Measurements from ENCODE around the gene CBLIF.

CBLIF gene

DNA sequence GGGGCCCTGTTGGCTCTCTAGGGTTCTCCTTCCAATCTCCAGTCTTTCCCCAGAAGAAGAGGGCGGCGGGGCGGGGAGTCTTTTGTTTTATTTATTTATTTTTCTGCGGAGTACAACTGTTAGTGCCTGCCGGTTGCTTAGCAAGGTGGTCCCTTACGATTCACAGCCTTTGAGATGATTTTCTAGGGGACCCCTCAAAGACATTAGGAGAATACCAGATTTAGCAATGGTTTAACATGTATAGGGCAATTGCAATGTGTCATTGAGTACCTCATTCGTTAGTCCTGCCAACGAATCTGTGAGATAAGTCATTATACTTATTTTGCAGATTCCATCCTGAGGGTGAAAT lies 34.4 kb downstream of the CBLIF start:
- H3K4me3 ChIP-seq (ENCODE audit: low read length) = peak overlapping the region; percentile 99
- no peak for DNase-seq (ENCODE audit: low read depth)
- TF ChIP-seq, protein P1, sequence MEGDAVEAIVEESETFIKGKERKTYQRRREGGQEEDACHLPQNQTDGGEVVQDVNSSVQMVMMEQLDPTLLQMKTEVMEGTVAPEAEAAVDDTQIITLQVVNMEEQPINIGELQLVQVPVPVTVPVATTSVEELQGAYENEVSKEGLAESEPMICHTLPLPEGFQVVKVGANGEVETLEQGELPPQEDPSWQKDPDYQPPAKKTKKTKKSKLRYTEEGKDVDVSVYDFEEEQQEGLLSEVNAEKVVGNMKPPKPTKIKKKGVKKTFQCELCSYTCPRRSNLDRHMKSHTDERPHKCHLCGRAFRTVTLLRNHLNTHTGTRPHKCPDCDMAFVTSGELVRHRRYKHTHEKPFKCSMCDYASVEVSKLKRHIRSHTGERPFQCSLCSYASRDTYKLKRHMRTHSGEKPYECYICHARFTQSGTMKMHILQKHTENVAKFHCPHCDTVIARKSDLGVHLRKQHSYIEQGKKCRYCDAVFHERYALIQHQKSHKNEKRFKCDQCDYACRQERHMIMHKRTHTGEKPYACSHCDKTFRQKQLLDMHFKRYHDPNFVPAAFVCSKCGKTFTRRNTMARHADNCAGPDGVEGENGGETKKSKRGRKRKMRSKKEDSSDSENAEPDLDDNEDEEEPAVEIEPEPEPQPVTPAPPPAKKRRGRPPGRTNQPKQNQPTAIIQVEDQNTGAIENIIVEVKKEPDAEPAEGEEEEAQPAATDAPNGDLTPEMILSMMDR (IDR thresholded peaks at IDR 0.05; ENCODE audit: insufficient read depth, low read depth, low read length, missing control alignments) = no peak

DNA sequence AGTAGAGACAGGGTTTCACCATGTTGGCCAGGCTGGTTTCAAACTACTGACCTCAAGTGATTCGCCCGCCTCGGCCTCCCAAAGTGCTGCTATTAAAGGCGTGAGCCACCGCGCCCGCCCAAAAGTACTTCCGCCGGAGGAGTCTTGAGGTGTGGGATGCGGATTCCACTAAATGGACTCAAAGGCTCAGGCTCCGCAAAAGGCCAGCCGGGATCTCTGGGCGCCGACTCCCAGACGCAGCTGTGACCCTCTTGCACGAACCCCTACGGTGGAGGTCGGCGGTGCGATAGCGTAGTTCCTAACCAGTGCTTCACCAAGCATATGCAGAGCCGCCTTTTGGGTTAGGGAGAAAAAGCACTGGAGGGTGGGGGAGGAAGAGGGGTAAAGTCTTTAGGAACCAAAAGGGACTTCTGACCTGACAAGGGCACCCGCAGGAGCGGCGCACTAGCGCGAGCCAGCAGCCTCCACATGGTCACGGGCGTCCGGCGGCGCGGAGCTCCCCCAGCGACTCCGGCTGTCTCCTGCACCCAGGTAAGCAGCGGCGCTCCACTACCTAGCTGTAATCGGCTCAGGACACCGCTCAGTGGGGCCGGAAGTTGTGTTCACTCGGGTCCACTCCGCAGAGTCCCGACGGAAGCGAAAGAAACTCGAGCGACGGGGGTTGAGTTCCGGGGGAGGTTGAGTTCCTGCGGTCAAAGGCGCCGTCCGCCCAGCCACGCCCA lies 34.9 kb downstream of the CBLIF start, which contains the start of gene MRPL16:
MRPL16 (minus strand) TSS at position 590 of the 722 bp plus-strand sequence; CDS start at position 470, 120 bp downstream.
- TF ChIP-seq, protein P1 (IDR thresholded peaks at IDR 0.05; ENCODE audit: insufficient read depth, low read depth, low read length, missing control alignments) = peak; percentile 43
- peak; percentile 95 for DNase-seq (ENCODE audit: low read depth)
- peak within 1 kb of the TSS; percentile 99 for H3K4me3 ChIP-seq (ENCODE audit: low read length)

DNA sequence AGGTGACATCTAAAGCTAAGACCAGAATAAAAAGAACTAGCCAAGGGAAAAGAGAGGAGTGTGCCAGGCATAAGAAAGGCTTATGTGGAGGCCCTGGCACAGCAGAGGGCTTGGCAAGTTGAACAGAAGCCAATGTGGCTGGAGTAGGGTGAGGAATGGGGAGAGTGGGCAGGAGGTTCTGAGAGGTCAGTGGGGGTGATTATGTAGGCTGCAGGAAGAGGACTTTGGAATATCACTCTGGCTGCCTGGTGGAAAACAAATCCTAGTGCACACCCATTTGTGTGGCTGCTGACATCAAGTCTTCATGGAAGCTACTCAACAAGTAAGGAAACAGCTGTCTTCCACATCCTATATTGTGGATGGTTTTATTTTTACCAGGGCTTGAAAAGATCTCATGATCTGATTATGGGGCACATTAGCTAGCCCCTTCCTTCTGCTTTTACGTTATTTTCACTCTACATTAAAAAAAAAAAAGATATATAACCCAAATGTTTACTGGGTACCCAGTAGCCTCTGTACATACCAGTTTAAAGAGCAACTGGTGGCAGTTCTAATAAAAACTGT lies 38.2 kb downstream of the CBLIF start:
- no peak for DNase-seq (ENCODE audit: low read depth)
- TF ChIP-seq, protein P1 (IDR thresholded peaks at IDR 0.05; ENCODE audit: insufficient read depth, low read depth, low read length, missing control alignments) = no peak
- H3K4me3 ChIP-seq (ENCODE audit: low read length) = no peak overlapping the region

DNA sequence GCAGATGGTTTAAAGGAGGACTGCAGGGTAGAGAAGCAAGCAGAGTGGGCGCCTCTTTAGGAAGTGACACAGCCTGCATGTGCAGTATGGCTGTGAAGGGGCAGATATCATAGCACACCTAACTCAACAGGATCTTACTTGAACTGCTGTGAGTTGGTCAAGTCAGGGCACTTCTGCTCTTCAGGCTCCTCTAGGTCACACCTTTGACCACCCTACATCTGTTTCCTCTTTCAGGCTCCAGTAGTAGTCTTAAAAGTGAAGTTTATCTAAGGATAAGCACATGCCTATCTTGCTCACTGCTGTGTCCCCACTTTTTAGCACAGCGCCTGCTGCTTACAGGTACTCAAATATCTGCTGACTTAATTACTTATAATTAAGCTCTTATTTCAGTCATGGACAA lies 41.2 kb downstream of the CBLIF start:
- DNase-seq (ENCODE audit: low read depth) = no peak
- no peak overlapping the region for H3K4me3 ChIP-seq (ENCODE audit: low read length)
- TF ChIP-seq, protein P1 (IDR thresholded peaks at IDR 0.05; ENCODE audit: insufficient read depth, low read depth, low read length, missing control alignments) = no peak

DNA sequence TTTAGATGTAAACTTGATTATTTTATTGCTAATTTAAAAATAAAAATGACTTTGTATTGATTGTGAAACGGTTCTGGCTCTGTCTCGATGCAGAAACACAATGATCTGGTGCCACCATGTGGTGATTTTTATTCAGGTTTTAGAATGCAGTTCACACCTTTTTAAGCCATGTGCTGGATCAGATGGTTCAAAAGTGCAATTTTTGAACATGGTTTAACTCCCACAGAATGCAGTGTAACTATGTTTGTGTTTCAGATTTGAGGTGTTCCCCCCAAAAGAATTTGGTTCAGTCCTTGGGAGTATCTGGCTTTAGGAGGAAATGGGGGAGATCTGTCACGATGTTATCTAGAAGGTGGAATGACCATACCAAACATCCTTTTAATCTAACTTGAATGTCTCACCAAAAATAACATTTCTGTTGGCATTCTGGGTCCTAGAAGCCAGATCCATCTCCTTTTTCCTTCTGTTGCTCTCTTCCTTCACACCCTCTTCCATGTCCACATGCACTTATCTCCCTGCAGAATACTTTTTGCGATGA lies 42.6 kb downstream of the CBLIF start:
- H3K4me3 ChIP-seq (ENCODE audit: low read length) = no peak overlapping the region
- TF ChIP-seq, protein P1 (IDR thresholded peaks at IDR 0.05; ENCODE audit: insufficient read depth, low read depth, low read length, missing control alignments) = peak; percentile 62
- peak; percentile 70 for DNase-seq (ENCODE audit: low read depth)

DNA sequence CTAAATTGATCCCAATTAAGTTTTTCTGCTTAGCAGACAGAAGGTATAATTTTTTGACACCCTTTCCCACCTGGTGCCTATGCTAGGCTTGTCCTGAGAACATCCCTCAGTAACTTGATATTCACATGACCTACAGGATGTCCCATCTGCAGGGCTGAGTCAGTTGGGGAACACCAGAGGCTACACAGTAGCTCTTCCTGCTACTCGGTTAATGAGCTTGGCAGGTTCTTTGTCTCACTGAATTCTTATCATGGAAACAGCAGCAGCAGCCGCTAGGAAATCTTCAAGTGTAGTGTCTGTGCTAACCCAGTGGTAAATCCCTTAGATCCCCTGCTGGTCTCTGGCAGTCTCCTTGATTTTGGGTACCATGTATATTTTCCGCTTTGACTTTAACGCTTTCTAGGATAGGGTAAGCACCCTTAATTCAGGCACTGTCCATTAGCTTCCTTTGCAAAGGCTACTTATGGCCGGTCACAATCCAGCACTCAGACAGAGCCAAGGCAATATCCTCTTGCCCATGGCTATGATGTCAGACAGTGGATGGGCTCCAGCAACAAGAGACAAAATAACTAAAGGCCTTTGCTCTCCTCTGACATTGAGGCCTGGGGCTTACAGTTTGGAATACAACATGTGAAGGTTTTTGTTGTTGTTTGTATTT lies 43.2 kb downstream of the CBLIF start:
- TF ChIP-seq, protein P1 (IDR thresholded peaks at IDR 0.05; ENCODE audit: insufficient read depth, low read depth, low read length, missing control alignments) = no peak
- H3K4me3 ChIP-seq (ENCODE audit: low read length) = no peak overlapping the region
- DNase-seq (ENCODE audit: low read depth) = peak; percentile 60

Measured in epithelial cell of esophagus (primary cell).